ENCODE results near the gene RASSF8. TPM values are rescaled to one million over a fixed set of nuclear protein-coding genes. Genes with fewer than 3 reads are reported as not detected.

The RASSF8 gene
- polyA plus RNA-seq, 1 donor (not counting 4 experiments of a cell fraction or from before 2014, with no cell fraction given) = 10.5 TPM

DNA sequence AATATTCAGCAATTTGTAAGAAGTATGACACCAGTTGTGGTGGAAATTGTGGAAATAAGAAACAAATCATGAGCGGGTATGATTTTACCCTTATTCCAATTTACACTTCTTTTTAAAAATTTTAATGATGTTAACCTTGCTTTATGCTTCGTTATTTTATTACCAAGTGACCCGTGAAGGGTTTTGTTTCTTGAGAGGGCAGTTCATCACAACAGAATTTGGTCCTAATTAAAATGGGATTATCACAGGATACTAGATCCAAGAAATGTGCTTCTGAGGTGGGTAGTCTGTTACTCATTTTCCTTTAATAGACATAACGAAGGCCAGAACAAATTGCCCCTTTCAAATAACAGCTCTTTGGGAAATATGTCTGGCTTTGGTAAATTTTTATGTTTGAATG is 25.5 kb upstream of the RASSF8 start:
- DNase-seq (ENCODE audit: low read depth, low spot score) (no peak), FAIRE-seq (no peak)
- H3K9ac ChIP-seq (ENCODE audit: control insufficient read depth, extremely low read depth, insufficient read depth, low read length) = no peak overlapping the region
- no peaks in the 10 kb centered on the region for H4K20me1 ChIP-seq (ENCODE audit: control insufficient read depth, extremely low read depth, insufficient read depth, low read length)
- no peak overlapping the region for H3K4me3 ChIP-seq (ENCODE audit: control insufficient read depth in 2 of 3, extremely low read depth in 1 of 3, insufficient read depth in 2 of 3, low read depth in 1 of 3, low read length in 3 of 3)
- H3K79me2 ChIP-seq (ENCODE audit: control insufficient read depth, insufficient read depth, low read length) = no peaks in the 10 kb centered on the region
- TF ChIP-seq, protein P1, sequence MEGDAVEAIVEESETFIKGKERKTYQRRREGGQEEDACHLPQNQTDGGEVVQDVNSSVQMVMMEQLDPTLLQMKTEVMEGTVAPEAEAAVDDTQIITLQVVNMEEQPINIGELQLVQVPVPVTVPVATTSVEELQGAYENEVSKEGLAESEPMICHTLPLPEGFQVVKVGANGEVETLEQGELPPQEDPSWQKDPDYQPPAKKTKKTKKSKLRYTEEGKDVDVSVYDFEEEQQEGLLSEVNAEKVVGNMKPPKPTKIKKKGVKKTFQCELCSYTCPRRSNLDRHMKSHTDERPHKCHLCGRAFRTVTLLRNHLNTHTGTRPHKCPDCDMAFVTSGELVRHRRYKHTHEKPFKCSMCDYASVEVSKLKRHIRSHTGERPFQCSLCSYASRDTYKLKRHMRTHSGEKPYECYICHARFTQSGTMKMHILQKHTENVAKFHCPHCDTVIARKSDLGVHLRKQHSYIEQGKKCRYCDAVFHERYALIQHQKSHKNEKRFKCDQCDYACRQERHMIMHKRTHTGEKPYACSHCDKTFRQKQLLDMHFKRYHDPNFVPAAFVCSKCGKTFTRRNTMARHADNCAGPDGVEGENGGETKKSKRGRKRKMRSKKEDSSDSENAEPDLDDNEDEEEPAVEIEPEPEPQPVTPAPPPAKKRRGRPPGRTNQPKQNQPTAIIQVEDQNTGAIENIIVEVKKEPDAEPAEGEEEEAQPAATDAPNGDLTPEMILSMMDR (optimal IDR thresholded peaks at IDR 0.05 in 1 of 3, IDR thresholded peaks at IDR 0.05 in 1 of 3, conservative IDR thresholded peaks at IDR 0.05 in 1 of 3; ENCODE audit: extremely low read depth in 1 of 3, insufficient read depth in 2 of 3, low read length in 3 of 3) = no peak
- no peak for TF ChIP-seq EZH2 (IDR thresholded peaks at IDR 0.05; ENCODE audit: low read length)
- H3K36me3 ChIP-seq (ENCODE audit: control insufficient read depth in 2 of 2, extremely low read depth in 1 of 2, insufficient read depth in 2 of 2, low read length in 2 of 2) = no peaks in the 10 kb centered on the region
- no peak overlapping the region for H3K27ac ChIP-seq (ENCODE audit: control insufficient read depth, insufficient read depth, low read length)
- H3K4me2 ChIP-seq (ENCODE audit: control insufficient read depth, extremely low read depth, insufficient read depth, low read depth, low read length) = no peak overlapping the region
- no peaks in the 10 kb centered on the region for H3K4me1 ChIP-seq (ENCODE audit: control insufficient read depth, extremely low read depth, insufficient read depth, low read length)
- dilution Hi-C loops (cut with MboI; ENCODE audit: extremely low pct_ligation_motif_present, low sequenced_read_pairs) = no loop called here
- no peak overlapping the region for H2AFZ ChIP-seq (ENCODE audit: control insufficient read depth, low read length)
- no peaks in the 10 kb centered on the region for H3K9me1 ChIP-seq (ENCODE audit: control insufficient read depth, extremely low read depth, insufficient read depth, low read length)
- no peaks in the 10 kb centered on the region for H3K9me3 ChIP-seq (ENCODE audit: control insufficient read depth, low read depth, low read length)
- H3K27me3 ChIP-seq (ENCODE audit: control insufficient read depth, extremely low read depth, insufficient read depth, low read length) = no peaks in the 10 kb centered on the region

GRCh38 chr12:25934456-25934855 is 24.0 kb upstream of the RASSF8 start:
- Histone ChIP-seq H3K4me2 (ENCODE audit: control insufficient read depth, extremely low read depth, insufficient read depth, low read depth, low read length) (no peak overlapping the region), H3K79me2 (ENCODE audit: control insufficient read depth, insufficient read depth, low read length) (no peaks in the 10 kb centered on the region), H3K27me3 (ENCODE audit: control insufficient read depth, extremely low read depth, insufficient read depth, low read length) (no peaks in the 10 kb centered on the region), H4K20me1 (ENCODE audit: control insufficient read depth, extremely low read depth, insufficient read depth, low read length) (no peaks in the 10 kb centered on the region), H3K9ac (ENCODE audit: control insufficient read depth, extremely low read depth, insufficient read depth, low read length) (no peak overlapping the region), H3K27ac (ENCODE audit: control insufficient read depth, insufficient read depth, low read length) (no peak overlapping the region), H3K4me1 (ENCODE audit: control insufficient read depth, extremely low read depth, insufficient read depth, low read length) (no peaks in the 10 kb centered on the region), H3K4me3 (ENCODE audit: control insufficient read depth in 2 of 3, extremely low read depth in 1 of 3, insufficient read depth in 2 of 3, low read depth in 1 of 3, low read length in 3 of 3) (no peak overlapping the region), H3K36me3 (ENCODE audit: control insufficient read depth in 2 of 2, extremely low read depth in 1 of 2, insufficient read depth in 2 of 2, low read length in 2 of 2) (no peaks in the 10 kb centered on the region), H3K9me3 (ENCODE audit: control insufficient read depth, low read depth, low read length) (no peaks in the 10 kb centered on the region), H2AFZ (ENCODE audit: control insufficient read depth, low read length) (no peak overlapping the region), H3K9me1 (ENCODE audit: control insufficient read depth, extremely low read depth, insufficient read depth, low read length) (no peaks in the 10 kb centered on the region)
- dilution Hi-C loops (cut with MboI; ENCODE audit: extremely low pct_ligation_motif_present, low sequenced_read_pairs) = no loop called here
- no peak for FAIRE-seq
- DNase-seq (ENCODE audit: low read depth, low spot score) = no peak
- TF ChIP-seq, protein P1 (optimal IDR thresholded peaks at IDR 0.05 in 1 of 3, IDR thresholded peaks at IDR 0.05 in 1 of 3, conservative IDR thresholded peaks at IDR 0.05 in 1 of 3; ENCODE audit: extremely low read depth in 1 of 3, insufficient read depth in 2 of 3, low read length in 3 of 3) = no peak
- TF ChIP-seq EZH2 (IDR thresholded peaks at IDR 0.05; ENCODE audit: low read length) = no peak

Measured in keratinocyte (primary cell).